ENCODE measurements around the gene KLHL30. TPM values are rescaled to one million over a fixed set of nuclear protein-coding genes. Genes with fewer than 3 reads are reported as not detected.

KLHL30 gene
- total RNA-seq, 2 donors from 2014 or later, result 0.07 to 0.13 TPM

DNA sequence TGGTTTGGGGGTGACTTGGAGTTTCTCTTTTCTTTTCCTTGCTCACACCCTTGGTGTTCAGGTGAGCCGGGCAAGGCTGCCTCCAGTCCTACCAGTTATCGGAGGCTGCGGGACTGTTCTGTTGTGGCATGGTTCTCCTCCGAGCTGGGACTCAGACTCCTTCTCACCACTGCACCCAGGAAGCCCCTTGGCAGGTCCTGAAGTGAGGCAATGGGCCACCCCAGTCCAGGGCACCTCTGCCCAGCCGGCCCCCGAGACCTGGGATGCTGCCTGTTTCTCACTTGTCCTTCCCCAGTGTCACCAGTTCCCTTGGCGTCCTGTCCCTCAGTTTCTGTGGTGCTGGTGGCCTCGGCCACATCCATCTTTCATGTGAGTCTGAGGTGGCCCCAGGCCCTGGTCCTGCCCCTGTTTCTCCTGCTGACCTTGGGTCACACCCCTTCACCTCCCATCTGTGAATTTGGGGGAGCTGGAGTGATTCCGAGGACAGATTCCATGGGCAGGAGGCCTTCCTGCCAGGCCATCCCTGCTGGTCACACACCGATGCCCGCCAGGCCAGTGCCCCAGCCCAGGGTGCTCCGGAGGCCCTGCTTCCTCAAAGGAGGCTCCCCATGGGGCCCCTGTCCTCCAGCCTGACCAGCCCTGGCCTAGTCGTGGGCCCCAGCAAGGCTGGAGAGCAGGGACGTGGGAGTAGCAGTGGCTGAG lies 6.6 kb upstream of the KLHL30 start:
- TF ChIP-seq, protein P1, sequence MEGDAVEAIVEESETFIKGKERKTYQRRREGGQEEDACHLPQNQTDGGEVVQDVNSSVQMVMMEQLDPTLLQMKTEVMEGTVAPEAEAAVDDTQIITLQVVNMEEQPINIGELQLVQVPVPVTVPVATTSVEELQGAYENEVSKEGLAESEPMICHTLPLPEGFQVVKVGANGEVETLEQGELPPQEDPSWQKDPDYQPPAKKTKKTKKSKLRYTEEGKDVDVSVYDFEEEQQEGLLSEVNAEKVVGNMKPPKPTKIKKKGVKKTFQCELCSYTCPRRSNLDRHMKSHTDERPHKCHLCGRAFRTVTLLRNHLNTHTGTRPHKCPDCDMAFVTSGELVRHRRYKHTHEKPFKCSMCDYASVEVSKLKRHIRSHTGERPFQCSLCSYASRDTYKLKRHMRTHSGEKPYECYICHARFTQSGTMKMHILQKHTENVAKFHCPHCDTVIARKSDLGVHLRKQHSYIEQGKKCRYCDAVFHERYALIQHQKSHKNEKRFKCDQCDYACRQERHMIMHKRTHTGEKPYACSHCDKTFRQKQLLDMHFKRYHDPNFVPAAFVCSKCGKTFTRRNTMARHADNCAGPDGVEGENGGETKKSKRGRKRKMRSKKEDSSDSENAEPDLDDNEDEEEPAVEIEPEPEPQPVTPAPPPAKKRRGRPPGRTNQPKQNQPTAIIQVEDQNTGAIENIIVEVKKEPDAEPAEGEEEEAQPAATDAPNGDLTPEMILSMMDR (IDR thresholded peaks at IDR 0.05), result no peak
- no peak overlapping the region for H3K4me3 ChIP-seq
- no peak for DNase-seq
- intact Hi-C loops (cut with DNase I), result no loop called here
- no peaks in the 10 kb centered on the region for H3K36me3 ChIP-seq
- no peak overlapping the region for H3K9ac ChIP-seq (ENCODE audit: low read depth in 2 of 2, low read length in 2 of 2)
- H3K27me3 ChIP-seq, result no peaks in the 10 kb centered on the region
- H3K27ac ChIP-seq, result no peak overlapping the region
- H3K4me1 ChIP-seq, result no peaks in the 10 kb centered on the region
- H3K9me3 ChIP-seq, result no peaks in the 10 kb centered on the region

DNA sequence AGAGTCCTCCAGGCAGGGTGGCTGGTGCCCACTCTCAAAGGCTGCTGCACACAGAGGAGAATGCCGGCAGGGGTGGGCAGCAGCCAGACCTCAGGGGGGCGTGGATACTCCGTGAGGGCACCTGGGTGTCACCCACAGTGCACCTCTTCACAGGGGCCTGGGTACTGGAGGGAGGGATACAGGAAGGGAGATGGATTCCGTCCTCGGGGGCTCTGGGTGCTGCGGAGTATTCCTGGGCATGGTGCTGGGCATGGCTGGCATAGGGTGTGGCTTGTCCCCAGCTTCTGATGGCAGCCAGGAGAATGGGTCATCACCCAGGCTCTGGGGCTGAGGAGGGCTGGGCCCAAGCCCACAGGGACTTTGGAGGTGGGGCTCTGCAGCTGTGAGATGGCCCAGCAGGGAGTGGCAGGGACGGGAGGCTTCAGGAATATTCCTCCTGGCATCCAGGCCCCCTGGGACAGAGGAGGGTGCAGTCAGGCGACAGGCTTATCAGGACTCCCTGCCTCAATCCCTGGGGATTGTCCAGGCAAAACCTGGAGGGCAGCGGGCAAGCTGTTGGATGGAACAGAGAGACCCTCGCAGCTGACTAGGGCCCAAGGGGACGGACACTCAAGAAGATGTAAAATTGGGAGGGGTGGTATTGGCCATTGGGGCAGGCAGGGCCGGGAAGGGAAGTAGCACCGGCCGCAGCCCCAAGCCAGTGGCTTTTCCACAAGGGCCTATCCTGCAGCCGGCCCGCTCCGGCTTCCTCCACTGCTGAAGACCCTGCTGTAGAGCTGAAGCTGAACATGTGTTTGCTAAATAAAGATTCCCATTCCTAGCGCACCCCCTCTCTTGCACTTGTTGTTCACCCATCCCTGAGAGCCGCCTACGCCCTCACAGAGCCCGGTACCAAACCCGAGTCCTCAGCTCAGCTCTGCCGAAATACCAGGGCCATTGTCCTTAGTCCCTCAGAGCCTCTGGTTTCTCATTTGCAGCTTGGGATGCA lies 5.7 kb upstream of the KLHL30 start:
- Histone ChIP-seq H3K9ac (ENCODE audit: low read depth in 2 of 2, low read length in 2 of 2) (no peak overlapping the region), H3K4me3 (no peak overlapping the region), H3K27me3 (no peaks in the 10 kb centered on the region), H3K9me3 (no peaks in the 10 kb centered on the region), H3K36me3 (no peaks in the 10 kb centered on the region), H3K4me1 (no peaks in the 10 kb centered on the region), H3K27ac (no peak overlapping the region)
- TF ChIP-seq, protein P1 (IDR thresholded peaks at IDR 0.05), result no peak
- intact Hi-C loops (cut with DNase I), result no loop called here
- DNase-seq, result no peak

DNA sequence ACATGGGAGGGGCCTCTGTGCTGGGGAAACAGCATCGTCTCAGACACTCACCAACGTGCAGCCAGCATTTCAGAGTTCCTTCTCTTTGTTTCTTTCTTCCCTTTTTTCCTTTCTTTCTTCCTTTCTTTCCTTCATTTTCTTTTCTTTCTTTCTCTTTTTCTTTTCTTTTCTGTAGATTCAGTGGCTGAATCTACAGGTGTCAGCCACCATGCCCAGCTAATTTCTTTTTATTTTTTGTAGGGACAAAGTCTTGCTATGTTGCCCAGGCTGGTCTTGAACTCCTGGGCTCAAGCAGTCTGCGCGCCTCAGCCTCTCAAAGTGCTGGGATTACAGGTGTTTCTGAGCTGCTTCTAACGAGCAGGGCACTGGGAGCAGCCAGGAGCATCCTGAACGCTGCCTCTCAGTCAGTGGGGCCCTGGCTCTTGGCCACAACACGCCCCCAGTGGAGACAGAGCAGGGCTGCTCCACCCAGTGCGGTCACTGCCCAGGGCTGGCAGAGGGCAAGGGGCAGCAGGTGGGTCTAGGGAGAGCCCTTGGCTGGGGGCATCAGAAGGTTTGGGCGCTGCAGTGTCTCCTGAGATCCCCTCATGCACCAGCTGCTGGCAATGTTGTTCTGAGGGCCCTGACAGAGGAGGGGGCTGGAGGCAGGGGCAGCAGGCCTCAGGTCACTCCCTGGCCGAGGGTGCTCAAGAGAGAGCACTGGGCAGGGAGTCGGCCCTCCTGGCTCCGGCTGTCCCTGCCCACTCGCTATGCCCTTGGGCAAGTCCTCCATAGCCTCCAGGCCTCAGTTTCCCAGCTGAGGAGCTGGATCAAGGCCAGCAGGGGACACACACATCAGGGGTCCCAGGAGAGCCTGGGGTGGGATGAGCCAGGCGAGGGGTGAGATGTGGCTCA lies 4.7 kb upstream of the KLHL30 start:
- no peak for DNase-seq
- TF ChIP-seq, protein P1 (IDR thresholded peaks at IDR 0.05), result no peak
- Histone ChIP-seq H3K27me3 (no peaks in the 10 kb centered on the region), H3K27ac (no peak overlapping the region), H3K9me3 (no peaks in the 10 kb centered on the region), H3K4me1 (no peaks in the 10 kb centered on the region), H3K4me3 (no peak overlapping the region), H3K36me3 (no peaks in the 10 kb centered on the region), H3K9ac (ENCODE audit: low read depth in 2 of 2, low read length in 2 of 2) (no peak overlapping the region)
- intact Hi-C loops (cut with DNase I), result no loop called here

DNA sequence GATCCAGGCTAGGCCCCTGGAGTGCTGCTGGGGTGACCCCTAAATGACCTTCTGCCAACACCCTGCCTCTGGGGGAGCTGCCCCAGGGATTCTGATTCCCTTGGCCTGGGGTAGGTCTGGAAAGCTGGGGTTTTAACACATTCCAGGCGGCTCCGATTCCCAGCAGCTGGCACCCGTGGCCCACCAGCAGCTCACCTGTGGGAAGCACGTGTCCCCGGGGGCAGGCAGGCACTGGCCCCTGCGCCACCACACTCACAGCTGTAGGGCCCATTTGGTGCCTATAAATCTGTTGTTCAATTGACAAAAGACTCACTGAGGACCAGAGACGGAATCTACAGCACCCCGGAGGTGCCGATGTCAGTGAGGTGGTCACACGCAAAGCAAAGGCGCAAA lies 4.1 kb upstream of the KLHL30 start:
- no peak overlapping the region for H3K9ac ChIP-seq (ENCODE audit: low read depth in 2 of 2, low read length in 2 of 2)
- intact Hi-C loops (cut with DNase I), result no loop called here
- no peak overlapping the region for H3K4me3 ChIP-seq
- no peaks in the 10 kb centered on the region for H3K36me3 ChIP-seq
- TF ChIP-seq, protein P1 (IDR thresholded peaks at IDR 0.05), result no peak
- no peak for DNase-seq
- H3K27me3 ChIP-seq, result no peaks in the 10 kb centered on the region
- no peaks in the 10 kb centered on the region for H3K9me3 ChIP-seq
- H3K27ac ChIP-seq, result no peak overlapping the region
- H3K4me1 ChIP-seq, result no peaks in the 10 kb centered on the region

DNA sequence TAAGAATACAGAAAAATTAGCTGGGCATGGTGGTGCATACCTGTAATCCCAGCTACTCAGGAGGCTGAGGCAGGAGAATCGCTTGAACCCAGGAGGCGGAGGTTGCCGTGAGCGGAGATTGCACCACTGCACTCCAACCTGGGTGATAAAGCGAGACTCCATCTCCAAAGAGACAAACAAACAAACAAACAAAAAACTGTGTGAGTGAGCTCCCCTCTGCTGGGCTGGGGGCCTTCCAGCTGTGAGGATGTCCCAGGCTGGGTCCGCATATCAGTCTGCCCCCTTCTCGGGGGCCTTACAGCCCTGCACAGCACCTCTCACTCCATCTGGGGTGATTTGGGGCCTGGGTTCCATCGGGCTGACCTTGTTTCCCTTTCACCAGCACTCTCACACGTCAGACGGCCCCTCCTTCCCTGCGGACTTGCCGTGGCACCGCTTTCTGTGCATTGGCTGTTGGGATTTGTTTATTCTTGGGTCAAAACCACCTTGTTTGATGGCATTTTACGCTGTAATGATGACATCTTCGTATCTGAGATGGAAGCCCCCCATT lies 2.8 kb upstream of the KLHL30 start:
- TF ChIP-seq, protein P1 (IDR thresholded peaks at IDR 0.05), result no peak
- H3K36me3 ChIP-seq, result no peaks in the 10 kb centered on the region

More for the DNA sequence above, 2.8 kb upstream of the KLHL30 start:
- H3K9ac ChIP-seq (ENCODE audit: low read depth in 2 of 2, low read length in 2 of 2), result no peak overlapping the region
- intact Hi-C loops (cut with DNase I), result no loop called here
- DNase-seq, result no peak
- no peaks in the 10 kb centered on the region for H3K9me3 ChIP-seq
- no peak overlapping the region for H3K27ac ChIP-seq
- H3K27me3 ChIP-seq, result no peaks in the 10 kb centered on the region
- no peaks in the 10 kb centered on the region for H3K4me1 ChIP-seq
- H3K4me3 ChIP-seq, result no peak overlapping the region

Data from colonic mucosa (tissue), 4 donors.